K562 (cell line): Measurements from ENCODE around the gene LINGO3. TPM values are rescaled to one million over a fixed set of nuclear protein-coding genes. Genes with fewer than 3 reads are reported as not detected.

Experiments used
- ARNT ChIP-seq, 2 experiments: fragments of 450-650 bp; IDR thresholded peaks; 2 replicates each; pipeline ENCODE4 v1.6.1; 2016; ENCODE audit warnings: mild to moderate bottlenecking in 1 of 2
- C11orf30 ChIP-seq: fragments of 450-650 bp; IDR thresholded peaks from 2 replicates; pipeline ENCODE4 v1.6.1; 2016; ENCODE audit warnings: low read depth, mild to moderate bottlenecking
- DNMT1 ChIP-seq: fragments of 450-650 bp; IDR thresholded peaks from 2 replicates; pipeline ENCODE4 v1.6.1; 2016; ENCODE audit warnings: antibody characterized with exemption, mild to moderate bottlenecking
- EP300 ChIP-seq: IDR thresholded peaks from 2 replicates; pipeline ENCODE4 v1.6.1; 2012; ENCODE audit warnings: low read length, improper control_type of control experiment
- JUND ChIP-seq, 2 experiments: IDR thresholded peaks; 2 replicates in 1 of 2; 3 replicates in 1 of 2; pipeline ENCODE4 v1.6.1; 2011; ENCODE audit warnings: borderline replicate concordance in 2 of 2, low read depth in 2 of 2, low read length in 2 of 2, improper control_type of control experiment in 1 of 2, missing biosample characterization in 1 of 2, missing genetic modification characterization in 1 of 2, missing genetic modification reagents in 1 of 2
- KHSRP ChIP-seq: fragments of 450-650 bp; IDR thresholded peaks from 2 replicates; pipeline ENCODE4 v1.6.1; 2017
- L3MBTL2 ChIP-seq: fragments of 450-650 bp; IDR thresholded peaks from 2 replicates; pipeline ENCODE4 v1.6.1; 2016; ENCODE audit warnings: mild to moderate bottlenecking, moderate library complexity
- MCM3 ChIP-seq: fragments of 450-650 bp; IDR thresholded peaks from 2 replicates; pipeline ENCODE4 v1.6.1; 2016
- POLR2G ChIP-seq: fragments of 200-400 bp; formaldehyde crosslinking; IDR thresholded peaks from 2 replicates; pipeline ENCODE4 v1.6.1; 2017; ENCODE audit warnings: low read depth, mild to moderate bottlenecking, antibody characterized with exemption, low read length, moderate library complexity
- SNRNP70 ChIP-seq: fragments of 200-400 bp; formaldehyde crosslinking; optimal IDR thresholded peaks from 2 replicates; pipeline ENCODE3; 2017; ENCODE audit warnings: low read depth, low read length
- ZEB2 ChIP-seq: fragments of 450-650 bp; IDR thresholded peaks from 2 replicates; pipeline ENCODE4 v1.6.1; 2016
- ZNF583 ChIP-seq: fragments of 250-450 bp; sonication (Bioruptor Pico); IDR thresholded peaks from 2 replicates; pipeline ENCODE4 v1.4.0; 2020
- ZNF778 ChIP-seq: fragments of 450-650 bp; formaldehyde crosslinking; IDR thresholded peaks from 2 replicates; pipeline ENCODE4 v1.4.0; 2020; ENCODE audit warnings: mild to moderate bottlenecking, moderate library complexity
- polyA plus RNA-seq, 8 experiments: library from polyadenylated mRNA; depleted of rRNA in 4 of 8; stranded (reverse) in 5 of 8; unstranded in 3 of 8; fragments of >200 nt; fragmentation: Nextera tagmentation in 2 of 8; fragmentation: Illumina TruSeq in 1 of 8; extraction: Ambion mirVana in 2 of 8; extraction: Trizol in 1 of 8; gene quantifications; 2 replicates each; pipeline versions ENCODE4 v1.2.1 to v1.2.3, GENCODE V29; 2011 to 2014; ENCODE audit warnings: inconsistent platforms in 1 of 8, missing spikeins in 1 of 8
- total RNA-seq, 7 experiments: library from RNA; depleted of rRNA in 6 of 7; stranded (reverse); fragments of >200 nt in 6 of 7; fragmentation: Illumina TruSeq in 2 of 7; extraction: Trizol in 2 of 7; gene quantifications; 2 replicates each; pipeline versions ENCODE4 v1.2.1 to v1.2.3, GENCODE V29; 2011 to 2021; ENCODE audit warnings: low replicate concordance in 1 of 7
- TF ChIP-seq, protein P1 (sequence below): IDR thresholded peaks from 2 replicates; pipeline ENCODE4 v1.6.1; 2016; ENCODE audit warnings: missing genetic modification characterization, missing compliant biosample characterization
- TF ChIP-seq, protein P2 (sequence below): fragments of 250-450 bp; sonication (Bioruptor Pico); IDR thresholded peaks from 2 replicates; pipeline ENCODE4 v1.5.0; 2021
- TF ChIP-seq, protein P3 (sequence below), 2 experiments: fragments of 450-650 bp; IDR thresholded peaks; 2 replicates each; pipeline ENCODE4 v1.6.1; 2018; ENCODE audit warnings: mild to moderate bottlenecking in 2 of 2, low read depth in 1 of 2; ENCODE audit not compliant: partially characterized antibody in 2 of 2

LINGO3 gene
- total and polyA plus RNA-seq, 9 of the 15 experiments (the other 6 are each of a cell fraction or from before 2014, with no cell fraction given) = 0.03 to 0.05 (median 0.03) TPM; not detected in 6

DNA sequence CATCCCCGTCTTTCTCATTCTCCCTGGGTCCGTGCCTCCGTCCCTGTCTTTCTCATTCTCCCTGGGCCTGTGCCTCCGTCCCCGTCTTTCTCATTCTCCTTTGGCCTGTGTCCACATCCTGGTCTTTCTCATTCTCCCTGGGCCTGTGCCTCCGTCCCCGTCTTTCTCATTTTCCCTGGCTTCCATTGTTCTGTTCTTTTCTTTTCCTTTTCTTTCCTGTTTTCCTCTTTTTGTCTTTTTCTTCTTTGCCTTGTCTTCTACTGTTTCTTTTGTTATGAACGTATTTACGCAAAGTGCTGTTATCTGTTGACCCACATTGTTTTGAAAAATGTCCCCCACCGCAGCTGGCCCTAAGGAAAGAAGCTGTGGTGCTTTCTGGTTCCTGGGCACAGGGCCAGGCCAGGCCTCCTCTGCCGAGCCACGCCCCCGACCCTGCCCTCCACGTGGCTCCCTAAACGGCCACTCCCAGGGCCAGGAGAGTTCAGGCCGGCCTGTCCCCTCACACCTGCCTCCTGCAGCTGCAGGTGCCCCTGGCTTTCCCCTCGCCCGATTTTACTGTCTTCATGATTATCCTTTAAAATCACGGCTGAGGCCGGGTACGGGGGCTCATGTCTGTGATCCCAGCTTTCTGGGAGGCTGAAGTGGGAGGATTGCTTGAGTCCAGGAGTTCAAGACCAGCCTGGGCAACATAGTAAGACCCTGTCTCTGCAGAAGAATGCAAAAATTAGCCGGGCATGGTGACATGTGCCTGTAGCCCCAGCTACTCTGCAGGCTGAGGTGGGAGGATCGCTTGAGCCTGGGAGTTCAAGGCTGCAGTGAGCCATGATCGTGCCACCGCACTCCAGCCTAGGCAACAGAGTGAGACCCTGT lies 38.1 kb upstream of the LINGO3 start (continued):
- TF ChIP-seq, protein P1, sequence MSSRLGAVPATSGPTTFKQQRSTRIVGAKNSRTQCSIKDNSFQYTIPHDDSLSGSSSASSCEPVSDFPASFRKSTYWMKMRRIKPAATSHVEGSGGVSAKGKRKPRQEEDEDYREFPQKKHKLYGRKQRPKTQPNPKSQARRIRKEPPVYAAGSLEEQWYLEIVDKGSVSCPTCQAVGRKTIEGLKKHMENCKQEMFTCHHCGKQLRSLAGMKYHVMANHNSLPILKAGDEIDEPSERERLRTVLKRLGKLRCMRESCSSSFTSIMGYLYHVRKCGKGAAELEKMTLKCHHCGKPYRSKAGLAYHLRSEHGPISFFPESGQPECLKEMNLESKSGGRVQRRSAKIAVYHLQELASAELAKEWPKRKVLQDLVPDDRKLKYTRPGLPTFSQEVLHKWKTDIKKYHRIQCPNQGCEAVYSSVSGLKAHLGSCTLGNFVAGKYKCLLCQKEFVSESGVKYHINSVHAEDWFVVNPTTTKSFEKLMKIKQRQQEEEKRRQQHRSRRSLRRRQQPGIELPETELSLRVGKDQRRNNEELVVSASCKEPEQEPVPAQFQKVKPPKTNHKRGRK (tag) = peak; percentile 66; the same call in 1 of the 2 replicates
- TF ChIP-seq C11orf30 (no peak), SNRNP70 (no peak), JUND (IDR thresholded peaks at IDR 0.05; ENCODE audit: borderline replicate concordance, low read depth, low read length) (peak; percentile 25; the same call in 1 of the 2 replicates), JUND (tag; IDR thresholded peaks at IDR 0.05; ENCODE audit: borderline replicate concordance, low read depth, low read length) (no peak), ZEB2 (peak; percentile 67), DNMT1 (peak; percentile 96), ZNF778 (CRISPR knock-in tag) (no peak), MCM3 (0 out of 2 replicates have a peak, but pooled peaks have one; percentile 51), L3MBTL2 (peak; percentile 83), POLR2G (no peak), EP300 (peak; percentile 44; the same call in 1 of the 2 replicates), ARNT (IDR thresholded peaks at IDR 0.05) (peak; percentile 65 to 90; a peak in 3 of 4 replicates), ZNF583 (CRISPR knock-in tag) (peak; percentile 91; the same call in 1 of the 2 replicates), KHSRP (0 out of 2 replicates have a peak, but pooled peaks have one; percentile 22)
- TF ChIP-seq, protein P2, sequence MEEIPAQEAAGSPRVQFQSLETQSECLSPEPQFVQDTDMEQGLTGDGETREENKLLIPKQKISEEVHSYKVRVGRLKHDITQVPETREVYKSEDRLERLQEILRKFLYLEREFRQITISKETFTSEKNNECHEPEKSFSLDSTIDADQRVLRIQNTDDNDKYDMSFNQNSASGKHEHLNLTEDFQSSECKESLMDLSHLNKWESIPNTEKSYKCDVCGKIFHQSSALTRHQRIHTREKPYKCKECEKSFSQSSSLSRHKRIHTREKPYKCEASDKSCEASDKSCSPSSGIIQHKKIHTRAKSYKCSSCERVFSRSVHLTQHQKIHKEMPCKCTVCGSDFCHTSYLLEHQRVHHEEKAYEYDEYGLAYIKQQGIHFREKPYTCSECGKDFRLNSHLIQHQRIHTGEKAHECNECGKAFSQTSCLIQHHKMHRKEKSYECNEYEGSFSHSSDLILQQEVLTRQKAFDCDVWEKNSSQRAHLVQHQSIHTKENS (CRISPR knock-in tag) = no peak
- TF ChIP-seq, protein P3, sequence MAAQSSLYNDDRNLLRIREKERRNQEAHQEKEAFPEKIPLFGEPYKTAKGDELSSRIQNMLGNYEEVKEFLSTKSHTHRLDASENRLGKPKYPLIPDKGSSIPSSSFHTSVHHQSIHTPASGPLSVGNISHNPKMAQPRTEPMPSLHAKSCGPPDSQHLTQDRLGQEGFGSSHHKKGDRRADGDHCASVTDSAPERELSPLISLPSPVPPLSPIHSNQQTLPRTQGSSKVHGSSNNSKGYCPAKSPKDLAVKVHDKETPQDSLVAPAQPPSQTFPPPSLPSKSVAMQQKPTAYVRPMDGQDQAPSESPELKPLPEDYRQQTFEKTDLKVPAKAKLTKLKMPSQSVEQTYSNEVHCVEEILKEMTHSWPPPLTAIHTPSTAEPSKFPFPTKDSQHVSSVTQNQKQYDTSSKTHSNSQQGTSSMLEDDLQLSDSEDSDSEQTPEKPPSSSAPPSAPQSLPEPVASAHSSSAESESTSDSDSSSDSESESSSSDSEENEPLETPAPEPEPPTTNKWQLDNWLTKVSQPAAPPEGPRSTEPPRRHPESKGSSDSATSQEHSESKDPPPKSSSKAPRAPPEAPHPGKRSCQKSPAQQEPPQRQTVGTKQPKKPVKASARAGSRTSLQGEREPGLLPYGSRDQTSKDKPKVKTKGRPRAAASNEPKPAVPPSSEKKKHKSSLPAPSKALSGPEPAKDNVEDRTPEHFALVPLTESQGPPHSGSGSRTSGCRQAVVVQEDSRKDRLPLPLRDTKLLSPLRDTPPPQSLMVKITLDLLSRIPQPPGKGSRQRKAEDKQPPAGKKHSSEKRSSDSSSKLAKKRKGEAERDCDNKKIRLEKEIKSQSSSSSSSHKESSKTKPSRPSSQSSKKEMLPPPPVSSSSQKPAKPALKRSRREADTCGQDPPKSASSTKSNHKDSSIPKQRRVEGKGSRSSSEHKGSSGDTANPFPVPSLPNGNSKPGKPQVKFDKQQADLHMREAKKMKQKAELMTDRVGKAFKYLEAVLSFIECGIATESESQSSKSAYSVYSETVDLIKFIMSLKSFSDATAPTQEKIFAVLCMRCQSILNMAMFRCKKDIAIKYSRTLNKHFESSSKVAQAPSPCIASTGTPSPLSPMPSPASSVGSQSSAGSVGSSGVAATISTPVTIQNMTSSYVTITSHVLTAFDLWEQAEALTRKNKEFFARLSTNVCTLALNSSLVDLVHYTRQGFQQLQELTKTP (IDR thresholded peaks at IDR 0.05; ENCODE audit: low read depth in 1 of 2, partially characterized antibody in 2 of 2) = peak; percentile 38 to 45
